Heart right ventricle (tissue), 16 donors: ENCODE measurements around the gene OR2L2. TPM values are rescaled to one million over a fixed set of nuclear protein-coding genes. Genes with fewer than 3 reads are reported as not detected.

Source experiments
- ATAC-seq, 8 donors: fragments of 200-7000 bp; cut with Tn5 transposase; one replicate each; pipeline ENCODE4 v1.9.1; 2020; ENCODE audit warnings: mild to moderate bottlenecking in 8 of 8, moderate library complexity in 8 of 8, moderate number of reproducible peaks in 1 of 8
- DNase-seq, 2 donors: peaks; one replicate each; pipeline ENCODE4 v3.0.0-alpha.2; 2020
- H3K27ac ChIP-seq, 10 donors: fragments of 200-600 bp; sonication (generic) in 2 of 10; one replicate each; pipeline versions ENCODE4 v1.5.0 to v1.8.0; 2020 to 2022; ENCODE audit warnings: mild to moderate bottlenecking in 3 of 10
- H3K27me3 ChIP-seq, 7 donors: fragments of 200-600 bp; one replicate each; pipeline ENCODE4 v1.8.0; 2021 to 2022; ENCODE audit warnings: mild to moderate bottlenecking in 2 of 7
- H3K36me3 ChIP-seq, 9 donors: fragments of 200-600 bp; sonication (generic) in 1 of 9; one replicate each; pipeline versions ENCODE4 v1.5.0 to v1.8.0; 2020 to 2022; ENCODE audit warnings: mild to moderate bottlenecking in 2 of 9
- H3K4me1 ChIP-seq, 9 donors: fragments of 200-600 bp; sonication (generic) in 1 of 9; one replicate each; pipeline versions ENCODE4 v1.5.0 to v1.8.0; 2020 to 2022; ENCODE audit warnings: mild to moderate bottlenecking in 4 of 9
- H3K4me3 ChIP-seq, 10 donors: fragments of 200-600 bp; sonication (generic) in 2 of 10; one replicate each; pipeline versions ENCODE4 v1.5.0 to v1.8.0; 2020 to 2022; ENCODE audit warnings: mild to moderate bottlenecking in 7 of 10, moderate library complexity in 2 of 10
- H3K9me3 ChIP-seq, 11 donors: fragments of 200-600 bp in 10 of 11; sonication (generic) in 2 of 11; one replicate each; pipeline versions ENCODE4 v1.5.0 to v1.8.0; 2013 to 2022; ENCODE audit warnings: mild to moderate bottlenecking in 2 of 11, control low read depth in 1 of 11, moderate library complexity in 1 of 11
- CTCF ChIP-seq, 9 donors: fragments of 200-600 bp; sonication (generic) in 2 of 9; IDR thresholded peaks; one replicate each; pipeline versions ENCODE4 v1.5.0 to v1.8.0; 2021 to 2022; ENCODE audit warnings: antibody characterized with exemption in 9 of 9, mild to moderate bottlenecking in 5 of 9, moderate library complexity in 1 of 9
- WGBS, 2 donors: extraction: QIAGEN DNeasy Blood & Tissue Kit; methylation state at CpG; one replicate each; pipeline ENCODE4 v1.1.7; 2013; ENCODE audit warnings: inconsistent platforms in 1 of 2; 5-methylcytosine and 5-hydroxymethylcytosine counted together
- intact Hi-C, 10 donors: fragments of 100-400 bp; cut with DNase I; formaldehyde crosslinking; loops; one replicate each; pipeline versions ENCODE4 v1.11.1 to v1.14.2; 2022
- polyA plus RNA-seq, 2 donors: library from polyadenylated mRNA; stranded (reverse); fragments of 200-250 nt; gene quantifications; one replicate each; pipeline ENCODE4 v1.2.3, GENCODE V29; 2013
- total RNA-seq, 10 donors: library from RNA; stranded (reverse); fragmentation: NEBNext Ultra II Directional in 3 of 10; extraction: Animal tissue kit (Norgen Biotek cat#: 25700) in 3 of 10; gene quantifications; one replicate each; pipeline versions ENCODE4 v1.2.1 to v1.2.4, GENCODE V29; 2021 to 2023
- donor health status: Arrhythmogenic right ventricular cardiomyopathy.
- donor health status: ischemic (EF 13 %, LVEDD 7.1; RV severe dilation, severe dysfunction).
- donor health status: healthy with polysubstance abuse.
- donor health status: DM: no; HTN: yes; CAD: no.
- donor health status: DM: no; HTN: no; CAD: no.
- donor health status: ischemic (EF 25% LVEDD 6.9; RV normal size, moderate dysfunction).
- donor health status: ischemic (EF 25% LVEDD 5.7; RV mildly dilated, moderate dysfunction).
- donor health status: healthy.
- donor health status: DM: yes; HTN: yes; CAD: no.
- donor health status: Ischemic cardiomyopathy.
- donor health status: ischemic (EF 35%, LVEDD 5.7; RV mildly dilated, moderate dysfunction).
- donor health status: nonischemic (EF 11% LVEDD 7.7; RV severe dilation, severe dysfunction).
- donor health status: DM: yes; HTN: yes; CAD: no.
- donor health status: PGD.
- donor health status: ischemic (EF 29% LVEDD 5.4; RV normal size, mild dysfunction).
- donor health status: nonischemic (EF 23%, LVEDD 6.1; RV moderate dilation, normal function).

Gene OR2L2
- total and polyA plus RNA-seq, 12 donors, result 0.07 TPM; not detected in 11

- Histone ChIP-seq H3K4me3 (no peak overlapping the region), H3K36me3 (no peaks in the 10 kb centered on the region), H3K27me3 (no peaks in the 10 kb centered on the region), H3K9me3 (peaks cover 0 to 21% (median 0%) of the 10 kb centered on the region in 11 donors), H3K4me1 (no peaks in the 10 kb centered on the region), H3K27ac (no peak overlapping the region)
- WGBS, 2 donors, result 64 to 66% methylated on average over 5 of the region's 5 CpGs
- no peak for TF ChIP-seq CTCF (IDR thresholded peaks at IDR 0.05)
- ATAC-seq (no peak), DNase-seq (no peak)
- intact Hi-C loops, result no loop called here
Measured at GRCh38 chr1:248045209-248045608, 15.3 kb downstream of the OR2L2 start.

GRCh38 chr1:248046536-248046935 lies 16.7 kb downstream of the OR2L2 start, which contains the start of gene OR2L3:
Gene OR2L3 (plus strand): TSS chr1:248046836. CDS start chr1:248060682, 13,846 bp downstream.
- Histone ChIP-seq H3K27ac (no peak within 1 kb of the TSS), H3K36me3 (no peaks in the 10 kb centered on the region), H3K4me1 (no peaks in the 10 kb centered on the region), H3K9me3 (peaks cover 0 to 17% (median 0%) of the 10 kb centered on the region in 11 donors), H3K27me3 (no peaks in the 10 kb centered on the region), H3K4me3 (no peak within 1 kb of the TSS)
- ATAC-seq, result no peak
- no peak for DNase-seq
- no peak for TF ChIP-seq CTCF (IDR thresholded peaks at IDR 0.05)
- intact Hi-C loops, result no loop called here
- 65 to 68% methylated on average over 2 of the region's 2 CpGs for WGBS, 2 donors

- no peak for DNase-seq
- Histone ChIP-seq H3K36me3 (no peaks in the 10 kb centered on the region), H3K9me3 (peaks cover 0 to 17% (median 0%) of the 10 kb centered on the region in 11 donors), H3K4me1 (no peaks in the 10 kb centered on the region), H3K4me3 (no peak overlapping the region), H3K27me3 (no peaks in the 10 kb centered on the region), H3K27ac (no peak overlapping the region)
- WGBS, 2 donors, result 48 to 51% methylated on average over 1 of the region's 1 CpG
- no peak for TF ChIP-seq CTCF (IDR thresholded peaks at IDR 0.05)
- ATAC-seq, result no peak
- intact Hi-C loops, result no loop called here
Measured at GRCh38 chr1:248047008-248047407, 17.1 kb downstream of the OR2L2 start.

- Histone ChIP-seq H3K27me3 (no peaks in the 10 kb centered on the region), H3K4me3 (no peak overlapping the region), H3K36me3 (no peaks in the 10 kb centered on the region), H3K9me3 (peaks cover 0 to 38% (median 3%) of the 10 kb centered on the region in 11 donors), H3K4me1 (no peaks in the 10 kb centered on the region), H3K27ac (no peak overlapping the region)
- intact Hi-C loops, result no loop called here
- no peak for ATAC-seq
- no peak for DNase-seq
- TF ChIP-seq CTCF (IDR thresholded peaks at IDR 0.05), result no peak
Measured at GRCh38 chr1:248054671-248055070, 24.8 kb downstream of the OR2L2 start.
